Stomach (tissue), 4 donors: ENCODE measurements around the gene ARID2.

Experiments
- CTCF ChIP-seq, 7 experiments: fragments of 450-650 bp in 4 of 7; fragments of 200-600 bp in 3 of 7; sonication (generic) in 3 of 7; IDR thresholded peaks; one replicate each; pipeline ENCODE4 v1.5.1; 2016 to 2019; ENCODE audit warnings: antibody characterized with exemption in 7 of 7, control low read depth in 2 of 7, mild to moderate bottlenecking in 1 of 7
- EP300 ChIP-seq: sonication (generic); formaldehyde crosslinking; IDR thresholded peaks from one replicate; pipeline ENCODE4 v1.6.1; 2017; ENCODE audit warnings: antibody characterized with exemption
- POLR2A ChIP-seq, 4 donors: fragments of 450-650 bp; IDR thresholded peaks; one replicate each; pipeline ENCODE4 v1.6.1; 2016; ENCODE audit warnings: antibody characterized with exemption in 4 of 4, control low read depth in 2 of 4, mild to moderate bottlenecking in 1 of 4, moderate library complexity in 1 of 4

DNA sequence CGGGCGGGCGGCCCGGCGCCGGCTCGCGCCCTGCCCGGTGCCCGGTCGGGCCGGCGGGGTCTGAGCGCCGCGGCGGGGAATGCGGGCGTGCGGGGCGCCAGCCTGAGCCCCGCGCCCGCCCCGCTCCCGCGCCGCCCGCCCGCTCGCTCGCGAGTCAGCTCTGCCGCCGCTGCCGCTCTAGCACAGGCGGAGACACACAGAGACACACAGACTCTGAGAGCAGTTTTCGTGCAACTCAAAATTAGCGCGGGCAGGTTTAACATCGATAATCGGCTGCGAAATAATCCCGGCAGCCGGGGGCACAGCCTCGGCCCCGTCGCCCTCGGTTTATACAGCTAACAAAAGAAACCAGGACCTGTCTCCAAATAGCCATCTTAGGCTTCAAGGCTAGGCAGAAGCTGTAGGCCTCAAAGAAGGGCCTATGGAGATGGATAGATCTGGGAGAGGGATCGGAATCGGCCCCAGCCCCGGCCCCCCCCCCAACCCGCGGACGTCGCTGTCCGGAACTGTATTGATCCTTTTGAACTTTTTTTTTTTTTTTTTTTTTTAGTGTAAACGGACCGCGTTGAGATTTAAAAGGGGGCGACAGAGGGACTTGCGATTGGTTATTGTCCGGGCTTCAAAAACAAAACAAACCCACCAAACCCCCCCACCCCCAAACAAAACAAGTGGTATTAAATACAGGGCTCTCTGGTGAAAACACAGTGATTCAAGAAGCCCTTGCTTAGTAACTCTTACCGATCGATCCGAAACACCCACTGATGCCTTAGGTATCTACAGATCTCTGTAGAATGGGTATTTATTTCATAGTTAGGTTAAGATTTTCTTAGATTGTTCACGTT, 1.1 kb downstream of the ARID2 start:
- TF ChIP-seq CTCF (IDR thresholded peaks at IDR 0.05) (no peak), POLR2A (IDR thresholded peaks at IDR 0.05) (no peak), EP300 (no peak)
